A549 (cell line): ENCODE data around the gene CARS1.

Source experiments
- CHD2 ChIP-seq: fragments of 150-350 bp; IDR thresholded peaks from 2 replicates; pipeline ENCODE4 v1.6.1; 2014; ENCODE audit warnings: low read length; ENCODE audit not compliant: partially characterized antibody
- CTCF ChIP-seq: fragments of >200 bp; sonication (Bioruptor Twin); formaldehyde crosslinking; IDR thresholded peaks from 3 replicates; pipeline ENCODE4 v1.5.1; 2016
- HEYL ChIP-seq: fragments of 250-450 bp; sonication (Bioruptor Pico); IDR thresholded peaks from 2 replicates; pipeline ENCODE4 v1.8.0; 2021; ENCODE audit warnings: mild to moderate bottlenecking, moderate library complexity
- JUNB ChIP-seq: fragments of >200 bp; sonication (Bioruptor Twin); formaldehyde crosslinking; IDR thresholded peaks from 2 replicates; pipeline ENCODE4 v1.6.1; 2016
- MAFK ChIP-seq: fragments of 450-650 bp; IDR thresholded peaks from 2 replicates; pipeline ENCODE4 v1.6.1; 2014; ENCODE audit not compliant: partially characterized antibody
- MAX ChIP-seq: IDR thresholded peaks from 2 replicates; pipeline ENCODE4 v1.6.1; 2012
- MAZ ChIP-seq: fragments of 150-350 bp; IDR thresholded peaks from 2 replicates; pipeline ENCODE4 v1.6.1; 2014; ENCODE audit warnings: antibody characterized with exemption, low read depth, low read length, borderline replicate concordance
- POLR2A ChIP-seq: IDR thresholded peaks from 2 replicates; pipeline ENCODE4 v1.6.1; 2012; ENCODE audit warnings: mild to moderate bottlenecking, low read length
- RAD21 ChIP-seq, 2 experiments: fragments of >200 bp in 1 of 2; sonication (Bioruptor Twin) in 1 of 2; formaldehyde crosslinking in 1 of 2; IDR thresholded peaks in 1 of 2; conservative IDR thresholded peaks in 1 of 2; 2 replicates in 1 of 2; 3 replicates in 1 of 2; pipeline ENCODE4 v1.6.1; 2012 to 2018; ENCODE audit warnings: inconsistent platforms in 1 of 2
- RCOR1 ChIP-seq: fragments of 150-350 bp; IDR thresholded peaks from 2 replicates; pipeline ENCODE4 v1.6.1; 2014; ENCODE audit warnings: antibody characterized with exemption, low read length, low read depth
- RFX5 ChIP-seq: fragments of 450-650 bp; IDR thresholded peaks from 2 replicates; pipeline ENCODE4 v1.7.1; 2014; ENCODE audit warnings: antibody characterized with exemption, mild to moderate bottlenecking, moderate library complexity
- SMC3 ChIP-seq: fragments of >200 bp; sonication (Bioruptor Twin); formaldehyde crosslinking; IDR thresholded peaks from 3 replicates; pipeline ENCODE4 v1.6.1; 2018; ENCODE audit warnings: inconsistent platforms
- USF2 ChIP-seq: fragments of 450-650 bp; IDR thresholded peaks from 2 replicates; pipeline ENCODE4 v1.6.1; 2014; ENCODE audit warnings: antibody characterized with exemption
- ZFP36 ChIP-seq: fragments of 450-650 bp; IDR thresholded peaks from 2 replicates; pipeline ENCODE4 v1.6.1; 2014; ENCODE audit warnings: borderline replicate concordance; ENCODE audit not compliant: partially characterized antibody

DNA sequence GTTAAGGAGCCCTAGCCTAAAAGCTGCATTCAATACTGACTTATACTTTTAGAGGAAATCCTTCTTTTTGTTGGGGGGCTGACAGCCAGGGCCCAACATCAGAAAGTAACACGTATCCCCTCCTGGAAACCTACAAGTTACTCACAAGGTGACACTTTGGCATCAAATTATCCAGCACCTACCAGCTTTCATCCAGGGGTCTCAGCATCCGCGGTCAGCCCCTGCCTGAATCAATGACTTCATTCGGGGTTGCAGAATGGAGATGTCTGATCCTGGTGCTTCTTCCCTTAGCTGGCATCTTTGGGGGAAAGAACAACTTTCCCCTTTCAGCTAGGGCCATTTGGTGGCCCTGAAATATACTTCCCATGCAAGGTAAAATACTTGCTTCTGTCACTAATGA lies 59.8 kb downstream of the CARS1 start:
- no peak for TF ChIP-seq POLR2A
- no peak for TF ChIP-seq JUNB
- no peak for TF ChIP-seq MAZ
- no peak for TF ChIP-seq CTCF
- no peak for TF ChIP-seq ZFP36
- TF ChIP-seq HEYL = no peak
- TF ChIP-seq RAD21 (conservative IDR thresholded peaks at IDR 0.05 in 1 of 2, IDR thresholded peaks at IDR 0.05 in 1 of 2) = no peak
- no peak for TF ChIP-seq CHD2
- no peak for TF ChIP-seq MAX
- TF ChIP-seq RCOR1 = no peak
- no peak for TF ChIP-seq USF2
- no peak for TF ChIP-seq SMC3
- no peak for TF ChIP-seq MAFK
- no peak for TF ChIP-seq RFX5
